ENCODE measurements around the gene SIM2.

- TF ChIP-seq CTCF (IDR thresholded peaks at IDR 0.05) (no peak), POLR2A (IDR thresholded peaks at IDR 0.05) (no peak), POLR2AphosphoS5 (IDR thresholded peaks at IDR 0.05) (no peak)
Measured at GRCh38 chr21:36699546-36700294, 805 bp downstream of the SIM2 start.

Data from suprapubic skin (tissue), 4 donors.